Activated CD4-positive, CD25-positive, alpha-beta regulatory T cell treated with anti-CD3 and anti-CD28 coated beads, Interleukin-2, amount 50 U/mL, for 24 hours (primary cell): ENCODE measurements around the gene KRTAP10-1.

Source experiments
- ATAC-seq, 2 donors: fragments of 150-1000 bp; cut with Tn5 transposase; one replicate each; pipeline ENCODE4 v1.10.0; 2021; ENCODE audit warnings: mild to moderate bottlenecking in 1 of 2, moderate library complexity in 1 of 2

KRTAP10-1 gene

DNA sequence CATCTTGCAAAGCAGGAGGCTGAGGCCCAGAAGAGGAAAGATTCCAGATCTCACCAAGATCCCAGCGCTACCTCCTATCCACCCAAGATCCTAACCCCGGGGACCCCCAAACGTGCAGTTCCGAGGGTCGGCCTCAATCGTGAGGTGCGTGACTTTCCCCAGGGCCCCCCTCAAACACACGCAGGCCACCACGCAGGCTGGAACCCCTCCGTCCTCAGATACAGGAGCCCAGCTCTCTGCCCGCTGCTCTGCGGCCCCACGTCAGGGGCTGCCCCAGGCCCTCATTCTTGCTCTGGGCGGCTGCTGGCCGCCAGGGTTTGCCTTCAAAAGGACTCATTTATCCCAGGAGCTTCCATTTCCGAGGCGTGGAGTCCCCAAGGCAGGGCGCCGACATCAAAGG is 39.9 kb downstream of the KRTAP10-1 start:
- ATAC-seq = no peak

GRCh38 chr21:44499631-44500030 is 40.4 kb downstream of the KRTAP10-1 start:
- ATAC-seq = no peak

- no peak for ATAC-seq
Measured at GRCh38 chr21:44499211-44499560, 40.8 kb downstream of the KRTAP10-1 start.

DNA sequence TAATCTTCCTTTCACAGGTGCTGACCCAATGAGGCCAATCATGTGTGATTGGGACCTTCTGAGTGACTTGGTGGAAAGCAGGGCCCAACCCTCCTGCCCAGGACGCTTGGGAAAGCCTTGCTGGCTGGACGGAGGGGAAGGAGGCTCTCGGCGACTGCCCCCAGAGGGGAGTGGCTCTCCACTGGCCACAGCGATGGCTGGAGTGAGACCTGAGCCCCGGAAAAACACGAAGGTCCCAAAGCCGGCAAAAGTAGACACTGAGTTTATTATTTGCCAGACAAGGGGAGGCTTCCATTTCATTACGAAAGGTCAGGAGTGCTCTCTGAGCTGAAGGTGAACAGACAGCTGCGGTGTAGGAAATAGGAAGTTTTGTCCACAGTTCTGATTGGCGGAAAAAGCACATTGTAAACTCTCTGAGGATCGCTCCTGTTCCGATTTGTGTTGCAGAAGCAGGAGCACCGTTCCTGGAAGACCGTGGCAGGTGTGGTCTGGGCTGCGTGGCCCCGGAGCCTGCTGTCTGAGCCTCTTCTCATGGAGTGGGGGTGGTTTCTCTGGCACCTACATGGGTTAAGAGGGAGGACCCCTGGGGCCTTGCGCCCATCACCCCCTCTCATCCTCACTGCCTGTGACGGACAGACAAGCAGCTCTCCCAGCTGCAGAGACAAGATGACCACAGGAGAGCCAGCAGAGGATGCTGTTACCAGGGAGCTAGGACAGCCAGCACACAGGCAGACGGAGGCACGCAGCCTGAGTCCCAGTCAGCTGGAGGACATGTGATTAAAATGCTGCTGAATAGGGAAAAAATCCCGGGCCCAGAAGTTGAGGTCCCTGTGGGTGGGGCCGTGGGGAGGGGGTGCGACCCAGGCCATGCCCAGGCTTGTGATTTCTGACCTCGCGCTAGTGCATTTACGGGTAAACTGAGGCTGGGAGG is 41.5 kb downstream of the KRTAP10-1 start:
- ATAC-seq = no peak

DNA sequence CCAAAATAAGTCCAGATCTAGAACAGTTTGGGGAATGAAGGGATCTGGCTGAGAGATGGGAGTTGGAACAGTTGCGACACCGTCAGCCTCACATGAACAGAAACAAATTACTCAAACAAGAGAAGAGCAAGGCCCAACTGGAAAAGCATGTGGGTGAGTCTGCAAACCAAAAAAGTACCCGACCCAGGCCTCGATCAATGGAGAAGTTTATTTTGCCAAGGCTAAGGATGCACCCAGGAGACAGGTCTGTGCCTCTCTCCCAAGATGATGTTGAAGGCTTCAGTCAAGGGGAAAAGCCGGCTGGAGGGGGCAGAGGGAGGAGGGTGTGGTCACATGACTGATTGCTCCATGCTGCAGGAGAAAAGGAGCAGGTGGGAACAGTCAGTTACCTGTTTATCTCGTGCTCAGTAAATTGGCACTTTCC is 42.3 kb downstream of the KRTAP10-1 start:
- ATAC-seq = no peak

DNA sequence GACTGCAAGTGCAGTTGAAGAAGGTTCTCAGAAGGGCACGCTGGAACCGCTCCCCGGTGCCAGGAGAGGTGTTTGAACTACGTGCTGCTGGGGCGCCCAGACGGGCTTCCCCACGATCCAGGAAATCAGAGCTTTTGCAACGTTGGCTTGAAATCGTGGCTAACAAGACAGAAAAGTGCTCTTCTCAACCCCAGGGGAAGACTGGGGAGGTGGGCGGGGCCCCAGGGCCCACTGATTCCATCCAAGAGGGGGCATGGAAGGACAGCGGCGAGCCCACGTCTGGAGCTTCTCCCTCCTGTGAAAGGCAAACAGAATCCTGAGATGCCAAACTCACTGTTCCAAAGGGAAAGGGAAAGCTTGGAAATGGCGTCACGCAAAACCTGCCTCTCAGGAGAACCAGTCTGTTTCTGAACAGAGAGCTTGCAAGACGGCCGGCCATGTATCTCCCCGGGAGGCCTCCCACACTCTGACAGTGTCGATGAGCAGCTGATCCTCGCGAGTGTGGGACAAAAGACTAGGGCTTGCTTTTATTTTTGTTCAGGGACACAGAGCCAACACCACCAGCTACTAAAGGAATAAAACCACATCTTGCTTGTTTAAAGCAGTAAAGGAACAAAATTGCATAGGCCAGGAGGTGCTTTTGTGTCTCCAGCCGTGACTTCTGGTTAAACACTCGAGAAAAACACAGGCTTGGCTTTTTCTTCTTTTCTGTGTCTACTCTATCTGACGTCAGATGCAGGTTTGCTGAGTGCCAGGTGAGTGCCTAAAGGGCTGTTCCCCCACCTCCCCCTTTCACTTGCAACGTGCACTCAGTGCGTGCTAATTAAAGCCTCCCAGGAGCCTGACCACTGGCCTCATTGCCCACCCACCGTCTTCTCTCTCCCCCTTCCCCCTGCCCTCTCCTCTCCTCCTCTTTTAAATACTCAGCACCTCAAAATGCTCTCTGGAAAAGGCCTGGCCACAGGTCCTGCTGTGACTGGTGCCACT is 43.1 kb downstream of the KRTAP10-1 start:
- no peak for ATAC-seq

DNA sequence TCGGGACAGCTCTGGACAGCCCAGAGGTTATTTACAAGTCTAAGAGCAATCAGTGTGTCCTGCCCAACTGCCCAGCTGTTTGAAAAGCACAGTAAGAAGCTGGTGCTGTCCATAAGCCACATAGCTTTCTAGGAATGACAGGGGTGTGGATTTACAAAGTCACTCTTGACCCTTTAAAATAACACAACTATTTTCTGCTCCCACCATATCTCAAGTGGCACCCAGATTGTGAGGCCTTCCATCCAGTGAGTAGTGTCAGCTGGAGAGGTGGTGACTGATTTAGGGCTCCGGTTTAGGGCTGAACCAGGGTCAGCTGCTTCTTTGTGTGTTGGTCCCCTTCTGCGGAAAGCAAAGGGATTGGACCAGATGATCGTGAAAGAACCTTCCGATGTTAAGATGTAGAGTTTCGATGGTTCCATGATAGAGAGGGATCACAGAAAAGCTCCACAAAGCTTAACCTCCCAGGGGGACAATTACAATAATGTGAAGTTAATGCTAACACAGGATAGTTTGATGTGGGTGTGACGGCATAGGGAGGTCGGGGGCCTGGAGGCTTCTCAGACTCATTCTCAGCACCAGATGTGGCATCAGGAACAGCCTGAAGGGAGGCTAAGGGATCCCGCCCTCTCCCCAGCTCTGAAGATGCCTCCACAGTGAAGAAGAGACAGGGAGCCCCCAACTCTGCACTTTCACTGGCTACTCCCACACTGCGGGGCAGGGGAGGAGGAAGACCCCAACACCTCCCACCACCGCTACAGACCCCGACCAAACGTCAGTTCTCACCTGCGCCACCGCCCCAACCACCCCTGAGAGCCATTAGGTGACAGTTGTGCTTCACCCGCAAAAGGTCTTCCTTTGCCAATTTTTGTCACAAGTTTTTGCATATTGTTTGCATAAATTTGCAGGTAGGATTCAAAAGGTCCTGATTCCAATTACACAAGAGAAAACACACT is 44.1 kb downstream of the KRTAP10-1 start:
- no peak for ATAC-seq

DNA sequence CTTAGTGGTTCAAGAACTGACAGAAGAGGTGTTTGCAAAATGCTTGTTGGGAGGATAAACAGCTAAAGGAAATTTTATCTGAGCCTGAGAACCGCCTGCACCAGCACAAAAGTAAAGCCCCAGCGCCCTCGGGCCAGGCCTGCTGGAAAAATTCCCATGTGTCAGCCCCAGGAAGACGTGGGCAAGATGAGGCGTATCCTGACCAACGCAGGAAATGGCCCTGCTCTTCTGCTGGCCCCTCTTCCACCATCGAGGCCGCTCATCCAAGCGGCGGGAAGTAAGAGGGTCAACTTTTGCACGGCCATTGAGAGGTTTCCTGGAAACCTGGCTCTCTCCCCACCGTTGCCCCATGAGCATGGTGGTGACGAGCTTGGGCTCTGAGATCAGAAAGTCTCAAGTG is 45.0 kb downstream of the KRTAP10-1 start:
- ATAC-seq = no peak

DNA sequence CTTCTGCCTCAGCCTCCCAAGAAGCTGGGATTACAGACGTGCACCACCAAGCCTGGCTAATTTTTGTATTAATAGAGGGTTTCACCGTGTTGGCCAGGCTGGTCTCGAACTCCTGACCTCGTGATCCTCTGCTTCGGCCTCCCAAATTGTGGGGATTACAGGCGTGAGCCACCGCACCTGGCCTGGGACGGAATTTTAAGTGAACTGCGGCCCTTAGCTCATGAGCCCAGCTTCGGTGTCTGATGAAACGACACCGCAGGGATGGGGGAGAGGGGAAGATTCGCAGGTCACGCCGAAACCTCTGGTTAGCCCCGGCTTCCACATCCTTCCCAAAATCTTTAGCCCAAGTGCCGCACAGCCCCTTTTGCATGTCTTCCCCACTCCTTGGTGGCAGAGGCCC is 45.6 kb downstream of the KRTAP10-1 start:
- ATAC-seq = no peak

DNA sequence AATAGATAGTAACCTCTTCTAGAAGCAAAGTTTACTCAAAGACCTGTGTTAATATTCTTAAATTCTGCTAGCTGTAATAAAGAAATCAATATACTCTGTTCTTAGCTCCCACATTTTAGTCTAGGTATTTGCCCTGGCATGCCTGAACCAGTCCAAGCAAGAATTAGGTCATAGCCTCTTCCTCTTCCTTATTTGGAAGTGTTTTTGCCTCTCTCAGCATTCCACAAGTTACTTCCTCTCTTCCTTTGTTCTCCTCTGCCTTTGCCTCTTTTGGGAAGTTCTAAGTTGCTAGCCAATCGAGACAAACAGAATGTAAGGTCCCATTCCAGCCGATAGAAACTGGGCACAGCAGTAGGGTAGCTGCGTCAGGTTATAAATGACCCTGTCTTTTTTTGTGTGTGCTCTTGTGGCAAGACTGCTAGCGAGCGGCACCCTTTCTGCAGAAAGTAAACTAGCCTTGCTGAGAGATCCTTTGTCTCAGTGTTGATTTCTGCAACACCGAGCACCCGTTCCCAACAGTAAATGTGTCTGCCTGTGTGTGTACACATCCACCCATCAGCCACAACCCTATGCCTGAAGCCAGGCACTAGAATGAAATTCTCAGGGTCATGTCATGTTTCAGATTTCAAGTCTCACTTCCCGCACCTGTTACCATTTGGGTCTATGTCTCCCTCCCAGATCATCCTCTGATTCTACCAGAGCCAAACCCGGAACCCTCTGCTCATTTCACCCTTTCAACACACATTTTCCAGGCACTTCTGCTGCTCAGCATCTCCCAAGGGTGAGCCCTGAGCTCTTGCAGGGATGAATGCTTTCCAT is 47.2 kb downstream of the KRTAP10-1 start:
- ATAC-seq = no peak

- ATAC-seq = no peak
Measured at GRCh38 chr21:44490816-44491215, 49.2 kb downstream of the KRTAP10-1 start.

DNA sequence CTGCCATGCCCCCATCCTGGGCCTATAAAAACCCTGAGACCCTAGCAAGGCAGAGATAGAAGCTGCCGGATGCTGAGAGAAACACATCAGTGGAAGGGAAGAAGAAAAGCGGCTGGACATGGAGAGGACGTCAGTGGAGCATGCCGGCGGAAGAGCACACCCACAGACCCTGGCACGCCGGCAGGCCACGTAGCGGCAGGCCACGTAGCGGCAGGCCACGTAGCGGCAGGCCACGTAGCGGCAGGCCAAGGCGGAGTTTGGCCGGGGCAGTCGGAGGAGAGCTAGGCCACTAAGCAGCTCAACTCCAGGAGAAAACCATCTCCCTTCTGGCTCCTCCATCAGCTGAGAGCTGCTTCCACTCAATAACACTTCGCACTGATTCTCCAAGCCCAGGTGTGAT is 49.6 kb downstream of the KRTAP10-1 start:
- no peak for ATAC-seq

DNA sequence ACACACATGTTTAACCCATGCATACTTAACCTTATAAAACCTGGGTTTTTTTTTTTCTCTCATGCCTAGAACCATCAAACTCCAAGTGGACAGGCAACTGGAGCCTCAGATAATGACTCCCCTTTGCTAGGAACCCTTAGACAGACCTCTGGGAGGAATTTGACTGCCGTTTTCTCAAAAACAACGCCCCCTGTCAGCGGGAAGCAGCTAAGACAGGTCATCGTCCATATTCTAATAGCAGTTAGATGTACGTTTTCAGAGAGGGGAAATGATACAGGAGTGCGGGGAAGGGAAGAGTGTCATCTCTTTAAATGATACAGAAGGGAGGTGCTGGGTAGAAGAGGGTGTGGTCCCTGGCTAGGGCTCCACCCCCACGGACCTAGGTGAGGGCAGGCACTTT is 50.0 kb downstream of the KRTAP10-1 start:
- ATAC-seq = no peak
